ENCODE results near the gene DUSP8.

GRCh38 chr11:1542267-1542666 is 29.8 kb downstream of the DUSP8 start:
- TF ChIP-seq CTCF (IDR thresholded peaks at IDR 0.05) = no peak
- no peak for TF ChIP-seq EP300 (IDR thresholded peaks at IDR 0.05)
- no peak for TF ChIP-seq POLR2A (IDR thresholded peaks at IDR 0.05)

All from ovary (tissue), 3 donors.